Neural crest cell (in vitro differentiated cells): ENCODE measurements around the gene ZNF609. TPM values are rescaled to one million over a fixed set of nuclear protein-coding genes. Genes with fewer than 3 reads are reported as not detected.

Experiments used
- DNase-seq: peaks from one replicate; pipeline ENCODE4 v3.0.0; 2021; ENCODE audit warnings: low read depth, mixed read lengths, low spot score
- H3K27ac Mint-ChIP-seq: one replicate; pipeline ENCODE4 v1.8.0; 2021; ENCODE audit warnings: mild to moderate bottlenecking, mixed read lengths; ENCODE audit not compliant: unreplicated experiment
- H3K27me3 Mint-ChIP-seq: 2 replicates; pipeline ENCODE4 v1.8.0; 2021; ENCODE audit warnings: low read depth, mild to moderate bottlenecking, mixed read lengths
- H3K36me3 Mint-ChIP-seq: 2 replicates; pipeline ENCODE4 v1.8.0; 2021; ENCODE audit warnings: low read depth, mild to moderate bottlenecking, mixed read lengths
- H3K4me1 Mint-ChIP-seq: 2 replicates; pipeline ENCODE4 v1.8.0; 2021; ENCODE audit warnings: mixed read lengths
- H3K4me3 Mint-ChIP-seq: one replicate; pipeline ENCODE4 v1.8.0; 2021; ENCODE audit warnings: mild to moderate bottlenecking, mixed read lengths
- H3K9me3 Mint-ChIP-seq: 2 replicates; pipeline ENCODE4 v1.8.0; 2021; ENCODE audit warnings: mixed read lengths
- CTCF ChIP-seq: fragments of 200-600 bp; sonication (generic); conservative IDR thresholded peaks from 2 replicates; pipeline ENCODE4 v1.5.0; 2021; ENCODE audit warnings: antibody characterized with exemption, mild to moderate bottlenecking
- total RNA-seq: library from RNA; stranded (reverse); gene quantifications from 2 replicates; pipeline ENCODE4 v1.2.1, GENCODE V29; 2021

ZNF609 gene
- total RNA-seq, 1 donor from 2014 or later, result 43.0 TPM

GRCh38 chr15:64571857-64572291 is 111.5 kb downstream of the ZNF609 start:
- Mint-ChIP-seq H3K4me3 (no peak overlapping the region), H3K27me3 (no peaks in the 10 kb centered on the region), H3K36me3 (peaks cover 2% of the 10 kb centered on the region), H3K4me1 (peaks cover 22% of the 10 kb centered on the region), H3K27ac (no peak overlapping the region), H3K9me3 (no peaks in the 10 kb centered on the region)
- DNase-seq, result no peak
- no peak for TF ChIP-seq CTCF

- Mint-ChIP-seq H3K27ac (no peak overlapping the region), H3K9me3 (no peaks in the 10 kb centered on the region), H3K27me3 (no peaks in the 10 kb centered on the region), H3K36me3 (peaks cover 2% of the 10 kb centered on the region), H3K4me1 (peaks cover 21% of the 10 kb centered on the region), H3K4me3 (no peak overlapping the region)
- no peak for DNase-seq
- TF ChIP-seq CTCF, result no peak
Observed at GRCh38 chr15:64572856-64573255, 112.5 kb downstream of the ZNF609 start.

- Mint-ChIP-seq H3K36me3 (peaks cover 5% of the 10 kb centered on the region), H3K4me3 (no peak overlapping the region)
Observed at GRCh38 chr15:64574301-64575017, 114.1 kb downstream of the ZNF609 start.

GRCh38 chr15:64580696-64581407 is 120.5 kb downstream of the ZNF609 start:
- no peak for DNase-seq
- Mint-ChIP-seq H3K4me3 (no peak overlapping the region), H3K36me3 (peaks cover 31% of the 10 kb centered on the region), H3K9me3 (peaks cover 14% of the 10 kb centered on the region), H3K27me3 (no peaks in the 10 kb centered on the region), H3K4me1 (peaks cover 11% of the 10 kb centered on the region), H3K27ac (no peak overlapping the region)
- no peak for TF ChIP-seq CTCF

More at GRCh38 chr15:64574301-64575017, 114.1 kb downstream of the ZNF609 start:
- Mint-ChIP-seq H3K27ac (no peak overlapping the region), H3K27me3 (no peaks in the 10 kb centered on the region), H3K4me1 (peaks cover 13% of the 10 kb centered on the region), H3K9me3 (no peaks in the 10 kb centered on the region)
- TF ChIP-seq CTCF, result no peak
- DNase-seq, result no peak

- Mint-ChIP-seq H3K27me3 (no peaks in the 10 kb centered on the region), H3K9me3 (peaks cover 14% of the 10 kb centered on the region), H3K4me3 (no peak overlapping the region), H3K27ac (no peak overlapping the region), H3K36me3 (peaks cover 31% of the 10 kb centered on the region), H3K4me1 (peaks cover 14% of the 10 kb centered on the region)
- DNase-seq, result no peak
- TF ChIP-seq CTCF, result no peak
Observed at GRCh38 chr15:64581408-64581761, 121.0 kb downstream of the ZNF609 start.
